ENCODE results near the gene KCND2.

The KCND2 gene

GRCh38 chr7:120311028-120311788 lies 38.2 kb downstream of the KCND2 start:
- DNase-seq: no peak

DNA sequence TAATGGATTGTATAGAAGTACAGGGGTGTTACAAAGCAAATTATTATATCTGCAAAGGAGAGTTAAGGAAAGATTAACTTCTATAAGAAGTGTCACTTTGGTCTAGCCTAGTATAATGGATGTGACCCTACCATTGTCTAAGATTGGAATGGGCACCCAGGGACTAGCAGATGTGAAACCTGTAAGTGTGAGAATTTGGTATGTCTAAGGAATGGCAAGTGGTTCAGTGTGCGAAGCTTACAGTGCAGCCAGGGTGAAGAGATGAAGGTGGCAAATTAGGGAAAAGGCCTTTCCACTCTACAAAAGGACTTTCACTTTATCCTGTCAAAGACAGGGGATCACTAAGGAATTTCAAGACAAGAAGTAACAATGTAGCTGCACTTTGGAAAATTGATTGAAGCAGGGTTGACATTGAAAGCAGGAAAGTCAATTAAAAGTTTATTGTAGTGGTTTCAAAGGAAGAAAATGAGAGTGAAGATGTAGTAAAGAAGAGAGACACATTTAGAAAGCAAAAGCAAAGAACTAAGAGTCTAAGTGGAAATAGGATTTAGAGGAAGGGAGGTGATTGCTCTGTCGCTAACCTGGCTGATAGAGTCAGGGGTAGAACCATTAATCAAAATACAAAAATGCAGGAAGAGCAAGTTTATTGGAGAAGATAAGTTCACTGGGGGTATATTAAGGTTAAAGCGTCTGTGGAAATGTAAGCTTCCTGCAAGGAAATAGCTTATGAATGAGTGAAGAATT lies 47.4 kb downstream of the KCND2 start:
- DNase-seq: no peak

GRCh38 chr7:120327054-120327453 lies 54.1 kb downstream of the KCND2 start:
- DNase-seq: no peak

- DNase-seq: no peak
Observed at GRCh38 chr7:120332433-120332832, 59.5 kb downstream of the KCND2 start.

DNA sequence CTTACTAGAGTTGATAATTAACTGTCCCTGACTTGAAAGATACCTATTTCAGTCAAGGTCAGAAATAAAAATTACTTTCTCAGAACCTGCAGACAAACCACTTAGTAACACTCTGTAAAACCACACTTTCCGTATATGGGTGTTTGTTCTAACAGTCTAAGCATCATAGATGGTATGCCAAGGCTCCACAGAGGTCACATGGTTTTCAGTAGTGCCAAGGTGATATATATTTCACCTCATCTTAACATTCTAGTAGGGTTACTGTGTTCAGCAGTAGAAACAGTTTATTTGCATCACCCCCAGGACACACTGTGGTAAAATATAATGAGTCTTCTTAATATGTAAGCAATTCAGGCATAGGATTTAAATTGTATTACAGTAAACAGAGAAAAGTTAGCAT lies 61.5 kb downstream of the KCND2 start:
- no peak for DNase-seq

DNA sequence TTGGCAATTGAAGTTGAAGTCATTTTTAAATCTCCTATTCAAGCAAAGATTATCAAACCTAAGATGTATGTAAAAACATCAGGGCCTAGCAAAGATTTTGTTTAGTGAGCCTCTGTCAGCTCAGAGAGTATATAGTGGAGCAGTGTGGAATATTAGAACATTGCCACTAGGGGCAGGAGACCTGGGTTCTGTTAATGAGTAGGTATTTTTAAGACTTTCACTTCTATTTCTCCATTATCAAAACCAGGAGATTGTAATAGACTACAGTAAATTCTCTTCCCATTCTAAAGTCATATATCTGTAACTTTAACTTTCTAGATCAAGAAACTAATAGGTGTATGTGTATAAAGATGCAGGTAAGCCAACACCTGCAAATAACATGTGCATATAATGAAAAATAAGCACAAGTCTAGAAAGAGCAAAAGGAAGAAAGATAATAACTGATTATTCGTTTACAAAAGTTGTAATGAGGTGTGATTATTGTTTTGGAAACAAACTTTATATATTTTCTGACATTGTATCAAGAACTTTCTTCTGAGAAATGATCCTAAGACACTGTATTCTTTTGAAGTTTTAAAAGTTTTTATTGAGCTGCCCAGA lies 64.4 kb downstream of the KCND2 start:
- no peak for DNase-seq

- no peak for DNase-seq
Observed at GRCh38 chr7:120344276-120344675, 71.3 kb downstream of the KCND2 start.

GRCh38 chr7:120353171-120353570 lies 80.2 kb downstream of the KCND2 start:
- DNase-seq: no peak

DNA sequence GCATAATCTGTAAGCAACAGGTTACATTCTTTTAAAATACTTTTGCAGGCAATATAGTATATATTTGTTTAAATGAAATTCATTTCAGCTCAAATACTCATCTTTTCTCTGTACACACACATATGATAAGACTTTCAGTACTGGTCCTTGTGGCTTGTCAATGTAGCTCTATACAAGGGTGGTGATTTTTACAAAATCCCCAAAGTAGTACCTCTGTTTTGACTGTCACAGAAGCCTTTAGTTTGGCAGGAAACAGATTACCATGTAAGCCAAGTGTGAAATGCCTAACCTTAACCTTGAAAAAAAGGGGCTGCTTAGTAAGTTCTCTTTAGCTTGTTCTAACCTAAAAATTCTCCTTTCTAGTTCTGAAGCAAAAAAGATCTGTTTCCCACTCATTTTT lies 87.9 kb downstream of the KCND2 start:
- no peak for DNase-seq

DNA sequence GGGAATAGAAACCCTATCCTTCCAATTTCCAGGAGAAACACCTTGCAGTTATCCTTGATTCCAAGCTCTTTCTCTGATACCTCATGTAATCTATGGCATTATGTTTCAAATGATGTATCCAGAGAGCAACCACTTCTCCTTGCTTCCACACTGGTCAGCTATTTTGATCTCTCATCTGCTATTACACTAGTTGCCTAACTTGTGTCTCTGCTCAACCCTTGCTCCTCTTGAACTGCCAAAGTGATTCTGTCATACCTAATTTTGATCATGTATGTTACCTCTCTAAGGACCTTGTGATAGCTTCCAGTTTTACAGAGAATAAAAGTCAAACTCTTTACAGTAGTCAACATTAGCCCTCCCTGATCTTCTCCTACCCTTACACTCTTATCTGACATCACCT lies 90.4 kb downstream of the KCND2 start:
- DNase-seq: no peak

DNA sequence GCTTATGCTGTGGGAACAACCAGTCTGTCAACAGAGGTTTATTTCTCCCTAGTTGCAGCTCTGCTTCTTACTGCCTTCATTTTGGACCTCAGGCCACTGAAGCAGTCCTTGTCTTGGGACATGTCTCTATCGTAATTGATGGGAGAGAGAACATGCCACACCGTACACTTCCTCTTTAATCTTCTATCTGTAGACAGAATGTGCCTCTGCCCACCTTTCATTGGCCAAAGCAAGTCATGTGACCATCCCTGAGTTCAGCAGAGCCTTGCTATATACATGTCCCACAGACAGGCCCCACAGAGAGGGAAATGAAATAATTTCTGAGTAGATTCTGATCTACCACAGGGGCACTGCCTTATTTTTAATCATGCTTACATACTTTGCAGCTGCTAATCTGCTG lies 98.0 kb downstream of the KCND2 start:
- DNase-seq: no peak

DNA sequence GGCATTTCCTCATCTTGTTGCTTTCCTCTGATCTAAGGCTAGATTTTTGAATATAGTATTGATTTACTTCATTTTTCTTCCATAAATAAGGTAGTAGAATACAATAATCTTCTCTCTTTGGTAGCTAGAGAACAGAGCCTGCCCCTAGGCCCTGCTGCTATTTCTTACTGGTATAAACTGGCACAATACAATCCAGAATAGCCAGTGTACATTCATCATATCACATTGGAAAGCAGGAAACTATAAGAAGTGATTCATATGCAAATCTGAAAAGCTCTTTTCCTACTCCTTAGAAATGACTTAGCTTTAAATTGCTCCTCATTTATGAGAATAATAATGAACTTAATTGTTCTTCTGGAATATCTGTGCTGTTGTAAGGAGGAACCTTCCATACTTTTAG lies 100.2 kb downstream of the KCND2 start:
- DNase-seq: no peak

- DNase-seq: no peak
Observed at GRCh38 chr7:120394595-120394994, 121.6 kb downstream of the KCND2 start.

DNA sequence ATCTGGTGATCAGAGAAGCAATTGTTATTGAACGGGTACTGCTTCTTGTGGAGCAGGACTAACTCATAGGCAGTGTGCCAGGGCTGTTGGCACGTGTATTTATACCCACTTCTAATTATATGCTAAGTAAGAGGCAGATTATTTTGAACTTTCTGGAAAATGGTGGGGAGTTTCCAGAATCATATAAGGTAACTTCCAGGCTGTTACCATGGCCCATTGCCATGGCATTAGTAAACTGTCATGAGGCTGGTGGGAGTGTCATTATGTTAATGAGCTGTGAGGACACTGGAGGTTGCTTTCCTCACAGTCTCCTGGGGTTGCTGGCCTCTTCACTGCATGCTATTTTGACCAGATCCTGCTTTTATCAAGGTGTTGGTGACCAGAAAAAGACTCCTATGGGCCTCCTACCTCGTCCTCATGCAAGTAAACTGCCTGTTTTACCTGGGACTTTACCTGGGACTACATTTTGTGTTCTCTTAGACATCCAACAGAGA lies 122.6 kb downstream of the KCND2 start:
- peak; percentile 2 for DNase-seq

- DNase-seq: no peak
Observed at GRCh38 chr7:120398284-120399000, 125.5 kb downstream of the KCND2 start.

GRCh38 chr7:120400806-120401455 lies 128.0 kb downstream of the KCND2 start:
- no peak for DNase-seq

DNA sequence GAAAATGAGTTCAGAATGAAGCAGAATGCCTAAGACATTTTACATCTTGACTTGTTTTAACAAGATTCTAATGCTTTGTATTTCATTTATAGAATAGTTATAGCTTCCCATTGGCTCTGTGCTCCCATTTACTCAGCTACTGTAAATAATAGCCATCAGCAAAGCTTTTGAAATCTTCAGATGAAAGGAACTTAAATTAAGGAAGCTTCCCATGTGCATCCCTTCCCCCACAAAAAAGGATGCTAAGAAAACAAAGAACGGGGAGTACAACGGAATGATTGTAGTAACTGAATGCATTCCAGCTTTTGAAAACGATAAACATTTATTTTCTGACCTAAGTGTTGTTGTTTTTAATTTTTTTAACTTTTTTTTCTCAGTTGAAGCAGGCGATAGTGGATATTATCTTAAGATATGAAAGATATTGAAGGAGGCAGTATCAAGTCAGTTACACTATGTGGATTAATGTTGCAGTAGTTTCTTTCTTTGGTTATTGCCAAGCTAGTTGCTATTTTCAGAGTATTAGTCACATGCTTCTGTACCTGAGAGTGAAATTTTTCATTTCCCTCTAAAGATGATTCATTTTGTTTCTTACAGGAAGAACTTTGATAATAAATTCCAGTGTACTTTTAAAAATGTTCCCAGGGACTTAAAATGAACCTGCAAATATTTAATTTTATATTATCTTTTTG lies 129.2 kb downstream of the KCND2 start:
- DNase-seq: no peak

- DNase-seq: no peak
Observed at GRCh38 chr7:120402801-120403200, 129.8 kb downstream of the KCND2 start.

DNA sequence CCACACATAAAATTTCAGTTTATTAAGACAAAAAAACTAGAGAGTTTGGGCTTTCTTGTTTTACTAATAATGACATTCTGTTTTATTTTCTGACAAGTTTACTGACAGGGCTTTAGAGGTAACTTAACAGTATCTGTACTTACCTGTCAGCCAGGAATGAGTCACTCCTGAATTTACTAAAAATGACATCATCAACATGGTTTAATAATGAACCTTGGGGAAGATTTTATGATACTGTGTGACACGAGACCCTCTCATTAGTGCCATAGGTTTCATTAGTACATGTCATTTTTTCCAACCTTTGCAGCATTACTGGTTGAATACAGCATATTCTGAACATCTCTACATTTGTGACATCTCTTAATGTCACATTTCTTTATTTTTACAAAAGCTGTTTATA lies 131.1 kb downstream of the KCND2 start:
- DNase-seq: no peak

GRCh38 chr7:120405652-120406051 lies 132.7 kb downstream of the KCND2 start:
- DNase-seq: no peak

DNA sequence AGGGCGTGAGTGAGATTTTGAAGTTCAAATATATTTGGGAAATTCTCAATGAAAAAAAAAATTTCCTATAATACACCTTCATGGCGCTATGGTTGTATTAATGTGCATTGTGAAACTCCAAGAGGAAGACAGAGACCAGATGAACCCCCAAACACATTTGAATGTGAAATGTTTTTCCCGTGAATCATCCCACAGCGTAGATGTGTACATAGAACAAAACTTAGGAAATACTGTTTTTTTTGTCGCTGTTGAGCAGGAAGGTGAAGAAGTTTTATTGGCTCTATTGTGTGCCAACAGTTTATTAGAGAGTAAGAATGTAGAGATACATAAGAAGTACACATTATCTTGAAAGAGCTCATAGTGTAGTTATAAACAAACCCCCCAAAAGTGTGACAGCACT lies 134.0 kb downstream of the KCND2 start:
- DNase-seq: no peak

All from NCI-H2029 (cell line).